Neuronal stem cell (in vitro differentiated cells): ENCODE measurements around the gene VSTM2L.

Experiments
- DNase-seq: peaks from one replicate; pipeline ENCODE4 v3.0.0-alpha.2; 2013; ENCODE audit warnings: low spot score
- H2AFZ ChIP-seq: one replicate; pipeline ENCODE4 v1.6.1; 2013; ENCODE audit warnings: mild to moderate bottlenecking, low read length, inconsistent platforms
- H2AK5ac ChIP-seq: 2 replicates; pipeline ENCODE4 v1.6.1; 2013; ENCODE audit warnings: low read depth, mild to moderate bottlenecking, inconsistent platforms, low read length, moderate library complexity, mixed read lengths
- H2BK120ac ChIP-seq: 2 replicates; pipeline ENCODE4 v1.6.1; 2013; ENCODE audit warnings: low read depth, mild to moderate bottlenecking, inconsistent platforms, low read length, moderate library complexity, mixed read lengths
- H2BK12ac ChIP-seq: one replicate; pipeline ENCODE4 v1.6.1; 2013; ENCODE audit warnings: low read length, inconsistent platforms
- H2BK15ac ChIP-seq: 2 replicates; pipeline ENCODE4 v1.6.1; 2013; ENCODE audit warnings: mild to moderate bottlenecking, low read length, inconsistent platforms, mixed read lengths
- H2BK5ac ChIP-seq: one replicate; pipeline ENCODE4 v1.6.1; 2013; ENCODE audit warnings: inconsistent platforms, mild to moderate bottlenecking, low read length, moderate library complexity
- H3K14ac ChIP-seq: one replicate; pipeline ENCODE4 v1.6.1; 2013; ENCODE audit warnings: low read length, inconsistent platforms
- H3K18ac ChIP-seq: 2 replicates; pipeline ENCODE4 v1.6.1; 2013; ENCODE audit warnings: low read length, inconsistent platforms
- H3K23ac ChIP-seq: 2 replicates; pipeline ENCODE4 v1.6.1; 2013; ENCODE audit warnings: low read depth, mild to moderate bottlenecking, mixed read lengths, low read length, inconsistent platforms; ENCODE audit not compliant: poor library complexity
- H3K27ac ChIP-seq: replicated peaks from 3 replicates; pipeline ENCODE4 v1.5.1; 2013; ENCODE audit warnings: low read length, inconsistent platforms
- H3K27me3 ChIP-seq, 3 experiments: 2 replicates each; pipeline ENCODE4 v1.6.1; 2013; ENCODE audit warnings: low read length in 3 of 3, mild to moderate bottlenecking in 2 of 3, inconsistent platforms in 1 of 3, low read depth in 1 of 3, mixed read lengths in 1 of 3, moderate library complexity in 1 of 3; ENCODE audit not compliant: control insufficient read depth in 3 of 3, insufficient read depth in 3 of 3
- H3K36me3 ChIP-seq, 2 donors: replicated peaks in 1 of 2; 2 replicates each; pipeline ENCODE4 v1.6.1; 2013; ENCODE audit warnings: low read length in 2 of 2; ENCODE audit not compliant: control insufficient read depth in 2 of 2, insufficient read depth in 2 of 2
- H3K4ac ChIP-seq: 2 replicates; pipeline ENCODE4 v1.6.1; 2013; ENCODE audit warnings: inconsistent platforms, mild to moderate bottlenecking, low read length, moderate library complexity
- H3K4me1 ChIP-seq, 2 donors: 1 replicate in 1 of 2; 2 replicates in 1 of 2; pipeline ENCODE4 v1.6.1; 2013; ENCODE audit warnings: low read length in 2 of 2, low read depth in 1 of 2; ENCODE audit not compliant: control insufficient read depth in 2 of 2, insufficient read depth in 1 of 2
- H3K4me2 ChIP-seq: one replicate; pipeline ENCODE4 v1.6.1; 2013; ENCODE audit warnings: mild to moderate bottlenecking, low read length, inconsistent platforms; ENCODE audit not compliant: insufficient read depth, poor library complexity, severe bottlenecking
- H3K4me3 ChIP-seq, 2 donors: 2 replicates each; pipeline ENCODE4 v1.5.1; 2013; ENCODE audit warnings: low read length in 2 of 2, mild to moderate bottlenecking in 2 of 2, inconsistent platforms in 1 of 2, moderate library complexity in 1 of 2
- H3K79me1 ChIP-seq: one replicate; pipeline ENCODE4 v1.6.1; 2013; ENCODE audit warnings: low read depth, mild to moderate bottlenecking, inconsistent platforms, low read length, moderate library complexity
- H3K9ac ChIP-seq: one replicate; pipeline ENCODE4 v1.6.1; 2013; ENCODE audit warnings: mild to moderate bottlenecking, low read depth, low read length, inconsistent platforms; ENCODE audit not compliant: poor library complexity
- H3K9me3 ChIP-seq, 2 donors: replicated peaks in 1 of 2; 2 replicates each; pipeline versions ENCODE3 to v1.6.1; 2013; ENCODE audit warnings: low read length in 2 of 2, mild to moderate bottlenecking in 2 of 2, inconsistent platforms in 1 of 2, low read depth in 1 of 2, mixed read lengths in 1 of 2, moderate library complexity in 1 of 2; ENCODE audit not compliant: control insufficient read depth in 2 of 2, insufficient read depth in 1 of 2
- H4K8ac ChIP-seq: one replicate; pipeline ENCODE4 v1.6.1; 2013; ENCODE audit warnings: low read depth, mild to moderate bottlenecking, inconsistent platforms, low read length, moderate library complexity
- H4K91ac ChIP-seq: one replicate; pipeline ENCODE4 v1.6.1; 2013; ENCODE audit warnings: low read length, low read depth, mild to moderate bottlenecking, inconsistent platforms; ENCODE audit not compliant: poor library complexity
- WGBS, 2 donors: extraction: QIAGEN DNeasy Blood & Tissue Kit; methylation state at CpG; one replicate each; pipeline ENCODE4 v1.1.7; 2013; ENCODE audit warnings: missing lambda C conversion rate in 2 of 2, mixed read lengths in 1 of 2; ENCODE audit not compliant: insufficient read length in 2 of 2, insufficient replicate concordance in 1 of 2; ENCODE audit errors: extremely low coverage in 2 of 2; 5-methylcytosine and 5-hydroxymethylcytosine counted together

The VSTM2L gene

DNA sequence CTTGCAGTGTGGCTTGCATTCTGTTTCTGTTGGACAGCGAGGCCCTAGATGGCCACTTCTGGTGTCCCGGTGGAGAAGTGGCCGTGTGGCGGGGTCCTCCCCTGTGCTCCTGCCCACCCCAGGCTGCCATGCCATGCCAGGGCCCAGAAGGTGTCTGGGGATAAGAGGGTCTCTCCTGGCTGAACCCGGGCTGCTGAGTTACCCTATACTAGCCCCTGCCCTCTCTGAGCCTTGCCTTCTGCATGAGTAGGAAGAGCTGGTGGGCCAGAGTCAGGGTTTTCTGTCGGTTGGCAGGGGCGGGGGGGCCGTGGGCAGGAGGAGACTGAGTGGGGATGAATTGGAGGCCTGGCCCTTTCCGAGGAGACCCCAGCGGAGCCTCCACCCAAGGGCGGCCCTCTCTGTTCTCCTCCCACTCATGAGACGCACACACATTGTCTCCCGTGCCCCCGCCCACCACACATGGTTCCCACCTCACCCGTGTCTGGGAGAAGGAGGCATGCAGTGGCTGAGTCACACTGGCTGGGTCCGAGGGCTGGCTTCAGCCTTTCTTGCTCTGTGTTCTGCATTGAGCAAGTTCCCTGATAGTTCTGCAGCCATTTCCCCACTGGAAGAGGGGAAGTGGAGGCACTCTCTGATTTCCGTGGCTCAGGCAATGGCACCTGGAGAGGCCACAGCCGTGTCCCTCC, 24.6 kb downstream of the VSTM2L start:
- no peak overlapping the region for H3K18ac ChIP-seq
- DNase-seq = no peak
- no peak overlapping the region for H2BK12ac ChIP-seq
- H2BK5ac ChIP-seq = peak overlapping the region; percentile 19
- H3K9ac ChIP-seq = peak overlapping the region; percentile 2
- peaks cover 0 to 2% (median 0%) of the 10 kb centered on the region in 3 experiments for H3K27me3 ChIP-seq
- no peak overlapping the region for H3K4me2 ChIP-seq
- no peaks in the 10 kb centered on the region for H3K79me1 ChIP-seq
- H3K9me3 ChIP-seq = no peaks in the 10 kb centered on the region
- H3K36me3 ChIP-seq = no peaks in the 10 kb centered on the region
- H3K27ac ChIP-seq = no peak overlapping the region
- no peak overlapping the region for H4K91ac ChIP-seq
- peaks cover 0 to 4% of the 10 kb centered on the region in 2 donors for H3K4me1 ChIP-seq
- no peak overlapping the region for H3K14ac ChIP-seq
- no peak overlapping the region for H3K23ac ChIP-seq
- H4K8ac ChIP-seq = no peak overlapping the region
- no peak overlapping the region for H3K4me3 ChIP-seq
- H2AK5ac ChIP-seq = peak overlapping the region; percentile 69
- H2BK15ac ChIP-seq = peak overlapping the region; percentile 14
- H2BK120ac ChIP-seq = no peak overlapping the region
- no peak overlapping the region for H2AFZ ChIP-seq
- no CpG with 5 or more reads among the region's 18 CpGs for WGBS, 2 donors
- H3K4ac ChIP-seq = no peak overlapping the region

DNA sequence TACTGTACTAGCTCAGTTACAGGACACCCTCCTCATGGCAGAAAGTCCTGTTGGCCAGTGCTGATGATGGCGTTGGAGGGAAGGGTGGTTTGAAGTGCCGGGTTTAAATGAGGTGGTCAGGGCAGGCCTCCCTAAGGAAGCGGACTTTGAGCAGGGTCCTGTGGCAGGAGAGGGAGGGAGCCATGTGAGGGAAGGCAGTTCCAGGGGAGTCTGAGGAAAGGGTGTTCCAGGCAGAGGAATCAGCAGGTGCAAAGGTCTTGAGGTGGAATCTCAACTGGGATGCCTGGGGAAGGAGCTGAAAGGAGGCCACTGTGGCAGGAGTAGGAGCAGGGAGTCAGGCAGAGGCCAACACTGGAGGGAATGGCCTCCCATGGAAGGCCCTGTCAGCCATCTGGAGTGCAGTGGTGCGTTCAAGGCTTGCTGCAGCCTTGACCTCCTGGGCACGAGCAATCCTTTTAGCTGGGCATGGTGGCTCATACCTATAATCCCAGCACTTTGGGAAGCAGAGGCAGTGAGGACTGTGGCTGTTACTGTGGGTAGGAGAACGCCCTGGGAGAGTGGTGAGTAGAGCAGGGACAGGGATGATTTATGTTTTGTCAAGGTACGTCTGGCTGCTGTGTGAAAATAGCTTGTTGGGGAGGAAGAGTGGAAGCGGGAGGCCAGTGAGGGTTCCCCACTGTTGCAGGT, 26.2 kb downstream of the VSTM2L start:
- Histone ChIP-seq H3K4me1 (peaks cover 0 to 7% of the 10 kb centered on the region in 2 donors), H3K36me3 (no peaks in the 10 kb centered on the region), H3K79me1 (no peaks in the 10 kb centered on the region), H3K14ac (no peak overlapping the region), H2AFZ (no peak overlapping the region), H3K27me3 (peaks cover 0 to 2% (median 2%) of the 10 kb centered on the region in 3 experiments), H3K23ac (no peak overlapping the region), H3K18ac (peak overlapping the region; percentile 22), H4K8ac (no peak overlapping the region), H3K4ac (no peak overlapping the region), H2BK12ac (no peak overlapping the region), H2BK5ac (peak overlapping the region; percentile 35), H3K9me3 (no peaks in the 10 kb centered on the region), H3K27ac (no peak overlapping the region), H2AK5ac (no peak overlapping the region), H2BK15ac (peak overlapping the region; percentile 41), H3K4me3 (no peak overlapping the region), H2BK120ac (no peak overlapping the region), H4K91ac (no peak overlapping the region), H3K9ac (no peak overlapping the region), H3K4me2 (no peak overlapping the region)
- no peak for DNase-seq
- WGBS, 2 donors = no CpG with 5 or more reads among the region's 8 CpGs

DNA sequence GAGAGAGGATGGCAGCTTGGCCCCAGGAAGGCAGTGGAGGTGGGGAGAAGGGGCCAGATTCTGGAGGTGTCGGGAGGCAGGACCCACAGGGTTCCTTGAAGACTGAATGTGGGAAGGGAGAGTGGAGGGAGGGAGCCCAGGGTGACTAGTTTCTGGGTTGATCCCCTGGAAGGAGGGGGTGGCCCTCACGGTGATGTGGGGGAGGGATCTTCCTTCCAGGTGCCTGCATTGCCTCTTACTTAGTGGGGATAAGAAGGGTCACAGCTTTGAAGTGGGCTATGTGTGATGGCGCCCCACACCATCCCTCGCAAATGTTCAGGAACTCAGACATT, 26.7 kb downstream of the VSTM2L start:
- peak overlapping the region; percentile 35 for H2BK5ac ChIP-seq
- no peak overlapping the region for H3K9ac ChIP-seq
- H3K4me1 ChIP-seq = peaks cover 0 to 9% of the 10 kb centered on the region in 2 donors
- DNase-seq = no peak
- H3K4me3 ChIP-seq = no peak overlapping the region
- H3K4me2 ChIP-seq = no peak overlapping the region
- no peak overlapping the region for H2AK5ac ChIP-seq
- H3K9me3 ChIP-seq = no peaks in the 10 kb centered on the region
- no peaks in the 10 kb centered on the region for H3K36me3 ChIP-seq
- H4K8ac ChIP-seq = no peak overlapping the region
- H3K27ac ChIP-seq = no peak overlapping the region
- H3K79me1 ChIP-seq = no peaks in the 10 kb centered on the region
- H3K27me3 ChIP-seq = peaks cover 0 to 2% (median 2%) of the 10 kb centered on the region in 3 experiments
- no peak overlapping the region for H3K18ac ChIP-seq
- H2BK15ac ChIP-seq = no peak overlapping the region
- no peak overlapping the region for H3K4ac ChIP-seq
- H2AFZ ChIP-seq = no peak overlapping the region
- H3K14ac ChIP-seq = no peak overlapping the region
- H2BK120ac ChIP-seq = no peak overlapping the region
- WGBS, 2 donors = no CpG with 5 or more reads among the region's 4 CpGs
- no peak overlapping the region for H2BK12ac ChIP-seq
- H4K91ac ChIP-seq = no peak overlapping the region
- no peak overlapping the region for H3K23ac ChIP-seq

DNA sequence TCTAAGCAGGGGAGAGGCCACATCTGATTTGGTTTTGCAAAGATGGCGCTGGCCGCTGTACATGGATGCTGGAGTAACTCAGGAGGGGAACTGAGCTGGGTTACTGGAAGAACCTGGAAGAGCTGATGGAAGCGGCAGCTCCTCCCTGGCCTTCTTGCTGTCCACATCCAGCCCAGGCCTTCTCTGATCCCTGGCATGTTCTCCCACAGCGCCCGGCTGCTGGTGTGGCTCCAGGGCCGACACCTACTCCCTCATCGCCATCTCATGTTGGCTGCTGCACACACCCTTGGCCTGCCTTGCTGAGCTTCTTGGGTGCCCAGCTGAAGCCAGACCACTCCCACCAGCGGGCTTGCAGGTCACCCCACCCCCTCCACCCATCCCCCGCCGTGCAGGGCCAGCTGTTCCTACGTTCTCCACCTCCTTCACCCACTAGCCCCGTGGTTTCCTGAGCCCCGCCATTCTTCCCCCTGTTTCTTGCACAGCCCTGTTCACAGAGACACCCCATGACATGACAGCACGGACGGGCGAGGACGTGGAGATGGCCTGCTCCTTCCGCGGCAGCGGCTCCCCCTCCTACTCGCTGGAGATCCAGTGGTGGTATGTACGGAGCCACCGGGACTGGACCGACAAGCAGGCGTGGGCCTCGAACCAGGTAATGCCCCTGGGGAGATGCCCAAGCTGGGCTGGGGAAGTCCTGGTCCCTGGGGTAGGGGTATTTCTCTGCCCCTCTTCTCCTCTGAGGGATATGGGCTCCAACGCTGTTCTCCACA, 28.4 kb downstream of the VSTM2L start:
- DNase-seq = no peak
- Histone ChIP-seq H3K27me3 (peaks cover 0 to 2% (median 2%) of the 10 kb centered on the region in 3 experiments), H3K4me3 (no peak overlapping the region), H3K23ac (no peak overlapping the region), H3K27ac (no peak overlapping the region), H3K18ac (peak overlapping the region; percentile 77), H3K14ac (no peak overlapping the region), H3K79me1 (no peaks in the 10 kb centered on the region), H3K9me3 (no peaks in the 10 kb centered on the region), H2AK5ac (peak overlapping the region; percentile 48), H2BK15ac (peak overlapping the region; percentile 30), H2BK5ac (no peak overlapping the region), H2BK120ac (no peak overlapping the region), H3K36me3 (no peaks in the 10 kb centered on the region), H4K91ac (peak overlapping the region; percentile 4), H2BK12ac (no peak overlapping the region), H3K4ac (peak overlapping the region; percentile 60), H3K4me2 (no peak overlapping the region), H3K9ac (peak overlapping the region; percentile 26), H2AFZ (no peak overlapping the region), H3K4me1 (peaks cover 0 to 15% of the 10 kb centered on the region in 2 donors), H4K8ac (no peak overlapping the region)
- no CpG with 5 or more reads among the region's 27 CpGs for WGBS, 2 donors
